Measurements from ENCODE around the gene CCR1.
"Not testable (repeated sequence)": the region's sequence is repeated elsewhere in the genome, so short reads cannot be mapped to it uniquely, and the experiment has no call there.

Gene CCR1

DNA sequence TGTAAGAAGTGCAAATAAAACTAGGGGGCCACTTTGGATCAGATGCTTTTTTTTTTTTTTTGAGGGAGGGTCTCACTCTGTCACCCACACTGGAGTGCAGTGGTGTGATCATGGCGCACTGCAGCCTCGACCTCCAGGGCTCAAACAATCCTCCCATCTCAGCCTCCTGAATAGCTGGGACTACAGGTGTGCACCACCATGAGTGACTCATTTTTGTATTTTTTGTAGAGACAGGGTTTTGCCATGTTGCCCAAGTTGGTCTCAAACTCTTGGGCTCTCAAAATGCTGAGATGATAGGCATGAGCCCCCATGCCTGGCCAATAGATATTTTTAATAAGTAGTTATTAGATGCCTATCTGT is 20.8 kb downstream of the CCR1 start:
- no peak for DNase-seq (ENCODE audit: low read depth, low spot score)
- no peak overlapping the region for H3K4me3 ChIP-seq (ENCODE audit: low read length)

DNA sequence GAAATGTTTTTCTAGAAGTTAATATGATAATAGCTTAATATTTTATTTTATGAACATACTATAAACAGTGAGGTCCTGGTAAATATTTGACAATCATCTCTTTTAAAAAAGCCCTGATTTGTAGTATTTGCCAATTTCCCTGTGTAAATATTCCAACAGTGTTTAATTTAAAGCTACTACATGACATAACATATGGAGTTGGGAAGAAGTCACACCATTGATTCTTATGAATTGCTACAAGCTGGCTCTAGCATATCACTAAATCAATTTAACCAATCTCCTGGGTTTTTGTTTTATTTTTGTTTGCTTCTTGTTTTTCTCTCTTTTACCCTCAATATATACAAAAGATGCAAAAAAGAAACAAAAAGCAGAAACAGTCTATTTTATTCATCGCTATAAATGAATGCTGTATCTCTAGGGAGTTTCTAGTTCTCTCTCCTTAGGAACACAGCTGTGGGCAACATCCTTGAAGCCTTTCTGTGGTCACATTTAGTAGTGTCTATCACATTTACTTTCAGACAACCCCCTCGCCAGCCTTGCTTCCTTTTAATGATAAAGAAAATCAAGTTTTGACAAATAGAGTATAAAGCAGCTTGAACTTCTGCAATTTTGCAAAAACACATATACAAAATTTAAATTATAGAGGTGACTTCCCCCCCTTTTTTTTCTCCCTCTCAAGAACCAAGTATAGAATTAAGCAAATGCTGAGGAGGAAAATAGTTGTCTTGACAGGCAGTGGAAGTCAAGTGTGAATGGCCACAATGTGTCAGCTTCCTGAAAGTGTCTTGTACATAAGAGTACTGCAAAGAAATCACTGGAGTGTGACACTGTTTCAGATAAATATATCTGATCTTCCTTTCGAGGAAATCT is 21.4 kb downstream of the CCR1 start:
- H3K4me3 ChIP-seq (ENCODE audit: low read length), result no peak overlapping the region
- peak; percentile 27 for DNase-seq (ENCODE audit: low read depth, low spot score)

- H3K4me3 ChIP-seq (ENCODE audit: low read length), result no peak overlapping the region
- DNase-seq (ENCODE audit: low read depth, low spot score), result no peak
These were observed 23.6 kb downstream of the CCR1 start for GRCh38 chr3:46184469-46184868.

DNA sequence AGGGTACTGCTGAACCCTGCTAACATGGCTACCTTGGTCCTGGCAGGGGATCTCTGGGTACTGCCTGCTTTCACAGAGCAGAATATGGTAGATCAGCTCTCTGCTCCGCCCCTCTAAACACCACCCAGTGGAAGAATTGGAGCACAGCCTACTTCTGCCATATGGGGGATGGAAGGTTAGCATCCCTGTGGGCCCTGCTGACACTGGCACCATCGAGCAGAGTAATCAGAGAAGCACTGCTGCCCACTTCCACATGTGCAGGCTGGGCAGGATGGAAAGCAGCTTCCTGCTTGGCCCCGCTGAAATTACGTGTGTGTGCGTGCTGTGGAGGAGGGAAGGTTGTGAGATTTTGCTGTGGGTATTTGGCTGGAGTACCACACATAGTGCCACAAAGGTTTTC is 24.8 kb downstream of the CCR1 start:
- no peak overlapping the region for H3K4me3 ChIP-seq (ENCODE audit: low read length)
- DNase-seq (ENCODE audit: low read depth, low spot score), result peak; percentile 46

GRCh38 chr3:46168583-46169345 is 39.3 kb downstream of the CCR1 start:
- no peak overlapping the region for H3K4me3 ChIP-seq (ENCODE audit: low read length)
- no peak for DNase-seq (ENCODE audit: low read depth, low spot score)

DNA sequence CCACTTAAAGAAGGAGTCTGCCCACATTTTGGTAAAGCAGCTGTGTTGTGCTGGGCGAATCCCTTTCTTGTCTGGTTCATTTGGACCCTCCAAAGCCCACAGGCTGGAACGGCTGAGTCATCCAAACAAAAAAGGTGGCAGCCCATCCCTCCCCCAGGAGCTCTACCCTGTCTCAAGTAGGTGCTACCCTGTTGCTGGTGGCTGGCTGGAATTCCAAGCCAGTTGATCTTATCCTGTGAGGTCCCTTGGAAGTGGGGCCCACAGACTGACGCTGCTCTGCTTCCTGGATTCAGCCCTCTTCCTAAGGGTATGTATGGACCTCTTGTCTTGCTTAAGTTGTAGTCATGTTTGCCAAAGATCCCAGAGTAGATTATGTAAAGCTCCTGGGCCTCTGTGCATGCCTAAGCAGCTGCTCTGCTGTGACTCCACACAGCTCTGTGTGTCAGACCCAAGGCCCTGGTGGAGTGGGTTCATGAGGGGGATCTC is 44.5 kb downstream of the CCR1 start:
- DNase-seq (ENCODE audit: low read depth, low spot score), result no peak
- no peak overlapping the region for H3K4me3 ChIP-seq (ENCODE audit: low read length)

- no peak overlapping the region for H3K4me3 ChIP-seq (ENCODE audit: low read length)
- DNase-seq (ENCODE audit: low read depth, low spot score), result no peak
These were observed 45.0 kb downstream of the CCR1 start for GRCh38 chr3:46162975-46163555.

- DNase-seq (ENCODE audit: low read depth, low spot score), result not testable (repeated sequence)
These were observed 50.4 kb downstream of the CCR1 start for GRCh38 chr3:46157685-46158084.

GRCh38 chr3:46154311-46154710 is 53.8 kb downstream of the CCR1 start:
- no peak for DNase-seq (ENCODE audit: low read depth, low spot score)
- no peak overlapping the region for H3K4me3 ChIP-seq (ENCODE audit: low read length)

More at GRCh38 chr3:46157685-46158084, 50.4 kb downstream of the CCR1 start:
- not testable (repeated sequence) for H3K4me3 ChIP-seq (ENCODE audit: low read length)

Data from Jurkat, Clone E6-1 (cell line).